GM12891 (cell line): ENCODE data around the gene LMO3.

Experiments used
- POLR2AphosphoS5 ChIP-seq: IDR thresholded peaks from 2 replicates; pipeline ENCODE4 v1.6.1; 2011; ENCODE audit warnings: low read depth, low read length, control low read depth
- TAF1 ChIP-seq: IDR thresholded peaks from 2 replicates; pipeline ENCODE4 v1.6.1; 2011; ENCODE audit warnings: low read depth, low read length, control low read depth

DNA sequence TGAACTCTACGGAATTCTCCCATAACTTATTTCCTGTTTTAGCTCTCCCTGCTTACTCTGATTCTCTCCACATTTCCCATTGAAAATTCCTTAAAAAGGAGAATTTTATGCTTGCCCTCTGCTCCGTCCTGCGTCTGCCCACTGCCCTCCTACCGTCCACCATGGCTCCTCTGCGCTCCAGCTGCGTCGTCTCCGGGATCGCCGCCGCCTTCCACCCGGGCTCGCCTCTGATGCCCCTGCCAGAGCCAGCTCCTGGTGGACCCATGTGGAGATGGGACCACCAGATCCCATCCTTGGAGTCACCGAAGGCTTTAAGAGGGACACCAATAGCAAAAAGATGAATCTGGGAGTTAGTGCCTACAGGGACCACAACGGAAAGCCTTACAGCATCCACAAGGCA lies 92.7 kb downstream of the LMO3 start:
- TF ChIP-seq POLR2AphosphoS5 (no peak), TAF1 (no peak)
